Pancreas (tissue), 10 donors: Measurements from ENCODE around the gene DIDO1. TPM values are rescaled to one million over a fixed set of nuclear protein-coding genes. Genes with fewer than 3 reads are reported as not detected.
A peak's percentile ranks its signal among the peaks of the same experiment; 100 is the strongest.

Experiments used
- ATAC-seq, 4 donors: fragments of 200-7000 bp; cut with Tn5 transposase; one replicate each; pipeline versions ENCODE4 v1.8.0 to v1.9.1; 2020; ENCODE audit warnings: mild to moderate bottlenecking in 4 of 4, moderate library complexity in 4 of 4
- DNase-seq, 6 donors: peaks; one replicate each; pipeline ENCODE4 v3.0.0-alpha.2; 2020
- FAIRE-seq: peaks from 2 replicates; lab custom pipeline; 2012; peaks lifted over from hg19 to GRCh38; lab: Jason Lieb, UNC
- H3K27ac ChIP-seq, 4 donors: fragments of 200-600 bp; sonication (generic); 1 replicate in 3 of 4; 2 replicates in 1 of 4; pipeline versions ENCODE4 v1.5.0 to v1.8.0; 2020
- H3K27me3 ChIP-seq, 4 donors: fragments of 200-600 bp; one replicate each; pipeline ENCODE4 v1.8.0; 2021
- H3K36me3 ChIP-seq, 3 donors: fragments of 200-600 bp; sonication (generic) in 1 of 3; one replicate each; pipeline versions ENCODE4 v1.5.0 to v1.8.0; 2020 to 2021
- H3K4me1 ChIP-seq, 3 donors: fragments of 200-600 bp; one replicate each; pipeline ENCODE4 v1.8.0; 2021
- H3K4me3 ChIP-seq, 4 donors: fragments of 200-600 bp; sonication (generic) in 2 of 4; one replicate each; pipeline versions ENCODE4 v1.5.0 to v1.8.0; 2020 to 2021
- H3K9me3 ChIP-seq, 4 donors: fragments of 200-600 bp; one replicate each; pipeline ENCODE4 v1.8.0; 2021
- WGBS, 2 donors: extraction: QIAGEN DNeasy Blood & Tissue Kit; methylation state at CpG; one replicate each; pipeline ENCODE4 v1.1.7; 2013; 5-methylcytosine and 5-hydroxymethylcytosine counted together
- intact Hi-C, 3 donors: fragments of 100-400 bp; cut with DNase I; formaldehyde crosslinking; loops; one replicate each; pipeline versions ENCODE4 v1.11.1 to v1.14.2; 2022
- polyA plus RNA-seq, 2 donors: library from polyadenylated mRNA; stranded (reverse); fragments of 200-250 nt; gene quantifications; one replicate each; pipeline ENCODE4 v1.2.3, GENCODE V29; 2013
- total RNA-seq, 6 donors: library from RNA; stranded (reverse); fragmentation: NEBNext Ultra II Directional in 4 of 6; extraction: Animal tissue kit (Norgen Biotek cat#: 25700) in 4 of 6; gene quantifications; one replicate each; pipeline versions ENCODE4 v1.2.1 to v1.2.4, GENCODE V29; 2021 to 2023
- TF ChIP-seq, protein P1 (sequence below), 4 donors: fragments of 200-600 bp; sonication (generic) in 3 of 4; IDR thresholded peaks; one replicate each; pipeline versions ENCODE4 v1.5.0 to v1.8.0; 2021; ENCODE audit warnings: antibody characterized with exemption in 4 of 4
- donor health status: healthy with polysubstance abuse.
- donor health status: DM: no; HTN: no; CAD: no; lungs with moderate emphysema.
- donor health status: DM: no; HTN: no; CAD: no.
- donor health status: control.
- donor health status: control.
- donor health status: Bipolar disorder and iron deficiency.
- donor health status: DM: yes; HTN: yes; CAD: no.
- donor health status: DM: no; HTN: no; CAD: no.
- donor health status: DM: no; HTN: no; CAD: no.
- donor health status: DM: yes; HTN: yes; CAD: no.

The DIDO1 gene
- total and polyA plus RNA-seq, 8 donors: 16.7 to 29.8 (median 18.5) TPM

GRCh38 chr20:62968378-62969178 is 42.3 kb upstream of the DIDO1 start:
- H3K4me3 ChIP-seq: no peak overlapping the region
- peaks cover 0 to 4% (median 0%) of the 10 kb centered on the region in 3 donors for H3K4me1 ChIP-seq
- WGBS, 2 donors: 59 to 65% methylated on average over 21 of the region's 21 CpGs
- peaks cover 0 to 9% (median 3%) of the 10 kb centered on the region in 4 donors for H3K27me3 ChIP-seq
- TF ChIP-seq, protein P1, sequence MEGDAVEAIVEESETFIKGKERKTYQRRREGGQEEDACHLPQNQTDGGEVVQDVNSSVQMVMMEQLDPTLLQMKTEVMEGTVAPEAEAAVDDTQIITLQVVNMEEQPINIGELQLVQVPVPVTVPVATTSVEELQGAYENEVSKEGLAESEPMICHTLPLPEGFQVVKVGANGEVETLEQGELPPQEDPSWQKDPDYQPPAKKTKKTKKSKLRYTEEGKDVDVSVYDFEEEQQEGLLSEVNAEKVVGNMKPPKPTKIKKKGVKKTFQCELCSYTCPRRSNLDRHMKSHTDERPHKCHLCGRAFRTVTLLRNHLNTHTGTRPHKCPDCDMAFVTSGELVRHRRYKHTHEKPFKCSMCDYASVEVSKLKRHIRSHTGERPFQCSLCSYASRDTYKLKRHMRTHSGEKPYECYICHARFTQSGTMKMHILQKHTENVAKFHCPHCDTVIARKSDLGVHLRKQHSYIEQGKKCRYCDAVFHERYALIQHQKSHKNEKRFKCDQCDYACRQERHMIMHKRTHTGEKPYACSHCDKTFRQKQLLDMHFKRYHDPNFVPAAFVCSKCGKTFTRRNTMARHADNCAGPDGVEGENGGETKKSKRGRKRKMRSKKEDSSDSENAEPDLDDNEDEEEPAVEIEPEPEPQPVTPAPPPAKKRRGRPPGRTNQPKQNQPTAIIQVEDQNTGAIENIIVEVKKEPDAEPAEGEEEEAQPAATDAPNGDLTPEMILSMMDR (IDR thresholded peaks at IDR 0.05): no peak
- no peaks in the 10 kb centered on the region for H3K36me3 ChIP-seq
- no peak for ATAC-seq
- intact Hi-C loops: no loop called here
- peak in 1 of 6 donors; percentile 34 for DNase-seq
- FAIRE-seq: no peak
- no peak overlapping the region for H3K27ac ChIP-seq
- no peaks in the 10 kb centered on the region for H3K9me3 ChIP-seq

DNA sequence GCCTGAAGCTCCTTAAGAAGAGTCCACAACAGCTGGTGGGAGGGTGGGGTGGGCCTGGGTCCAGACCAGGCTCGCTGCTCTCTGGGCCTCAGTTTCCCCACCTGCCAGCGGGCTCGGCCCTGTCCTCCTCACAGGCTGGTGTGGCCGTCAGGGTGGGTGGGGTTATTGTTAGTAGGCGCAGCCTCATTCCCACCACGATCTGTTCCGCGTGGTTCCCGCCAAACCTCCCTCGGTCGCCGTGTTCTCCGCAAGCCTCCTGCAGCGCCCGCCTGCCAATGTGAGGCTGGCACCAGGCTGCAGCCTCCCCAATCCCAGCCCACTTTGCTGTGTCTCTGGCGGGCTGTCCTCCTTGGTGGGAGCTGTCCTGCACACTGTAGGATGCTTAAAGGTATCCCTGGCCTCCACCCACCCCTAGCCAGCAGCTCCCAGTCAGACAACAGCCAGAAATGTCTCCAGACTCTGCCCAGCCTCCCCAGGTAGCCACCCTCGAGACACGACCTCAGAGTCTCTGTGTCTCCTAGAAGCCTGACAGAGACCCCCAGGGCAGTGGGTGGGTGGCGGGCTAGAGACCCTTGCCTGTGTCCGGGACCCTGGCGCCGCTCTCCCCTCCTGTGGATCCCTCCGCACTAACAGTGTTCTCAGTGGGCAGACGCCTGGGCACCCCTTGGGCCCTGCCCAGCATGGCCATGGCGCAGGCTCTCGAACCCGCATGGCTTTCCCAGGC is 41.5 kb upstream of the DIDO1 start:
- no peaks in the 10 kb centered on the region for H3K36me3 ChIP-seq
- ATAC-seq (no peak), DNase-seq (peak in 1 of 6 donors; percentile 50), FAIRE-seq (no peak)
- peaks cover 0 to 3% (median 0%) of the 10 kb centered on the region in 3 donors for H3K4me1 ChIP-seq
- H3K27me3 ChIP-seq: peaks cover 0 to 3% (median under 1%) of the 10 kb centered on the region in 4 donors
- no peak overlapping the region for H3K27ac ChIP-seq
- intact Hi-C loops: no loop called here
- TF ChIP-seq, protein P1 (IDR thresholded peaks at IDR 0.05): no peak
- no peak overlapping the region for H3K4me3 ChIP-seq
- 79 to 85% methylated on average over 27 of the region's 27 CpGs for WGBS, 2 donors
- H3K9me3 ChIP-seq: no peaks in the 10 kb centered on the region

DNA sequence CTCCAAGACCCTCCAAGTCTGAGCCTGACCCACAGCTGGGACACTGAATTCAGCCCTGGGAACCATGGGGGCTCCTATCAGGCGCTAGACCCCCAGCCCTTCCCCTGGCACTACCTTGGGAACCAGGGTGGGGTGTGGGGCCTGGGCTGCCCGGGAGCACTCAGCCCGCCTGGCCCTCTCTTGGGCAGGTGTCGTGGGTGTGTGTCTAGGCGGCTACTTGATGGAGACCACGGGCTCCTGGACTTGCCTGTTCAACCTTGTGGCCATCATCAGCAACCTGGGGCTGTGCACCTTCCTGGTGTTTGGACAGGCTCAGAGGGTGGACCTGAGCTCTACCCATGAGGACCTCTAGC is 40.8 kb upstream of the DIDO1 start:
- no peaks in the 10 kb centered on the region for H3K36me3 ChIP-seq
- ATAC-seq: no peak
- FAIRE-seq: no peak
- intact Hi-C loops: no loop called here
- no peak overlapping the region for H3K27ac ChIP-seq
- H3K27me3 ChIP-seq: no peaks in the 10 kb centered on the region
- H3K4me1 ChIP-seq: no peaks in the 10 kb centered on the region
- WGBS, 2 donors: 76 to 85% methylated on average over 6 of the region's 6 CpGs
- H3K9me3 ChIP-seq: no peaks in the 10 kb centered on the region
- H3K4me3 ChIP-seq: no peak overlapping the region
- DNase-seq: peak in 1 of 6 donors; percentile 55
- TF ChIP-seq, protein P1 (IDR thresholded peaks at IDR 0.05): no peak

- intact Hi-C loops: no loop called here
- ATAC-seq (no peak), DNase-seq (peak in 1 of 6 donors; percentile 54), FAIRE-seq (no peak)
- H3K4me3 ChIP-seq: no peak overlapping the region
- H3K9me3 ChIP-seq: no peaks in the 10 kb centered on the region
- WGBS, 2 donors: 76 to 91% methylated on average over 24 to 26 of the region's 27 CpGs
- H3K27ac ChIP-seq: no peak overlapping the region
- TF ChIP-seq, protein P1 (IDR thresholded peaks at IDR 0.05): no peak
- H3K27me3 ChIP-seq: no peaks in the 10 kb centered on the region
- H3K36me3 ChIP-seq: no peaks in the 10 kb centered on the region
- no peaks in the 10 kb centered on the region for H3K4me1 ChIP-seq
Measured at GRCh38 chr20:62966212-62967148, 40.2 kb upstream of the DIDO1 start.
